T-cell (primary cell): ENCODE data around the gene COPE. TPM values are rescaled to one million over a fixed set of nuclear protein-coding genes. Genes with fewer than 3 reads are reported as not detected.

Source experiments
- ATAC-seq, 4 experiments: fragments of 200-7000 bp in 3 of 4; fragments of 150-1000 bp in 1 of 4; cut with Tn5 transposase; replicated peaks in 1 of 4; 1 replicate in 3 of 4; 2 replicates in 1 of 4; pipeline ENCODE4 v1.10.0; 2021; ENCODE audit warnings: moderate library complexity in 3 of 4, mild to moderate bottlenecking in 2 of 4, moderate number of reproducible peaks in 1 of 4
- CTCF ChIA-PET, 2 donors: fragments of 300-600 bp; sonication (Branson Sonifier 250); formaldehyde crosslinking; loops; one replicate each; lab custom pipeline; 2022; ENCODE audit warnings: antibody characterized with exemption in 2 of 2; lab: Charles Lee
- POLR2A ChIA-PET, 2 donors: fragments of 300-600 bp; sonication (Branson Sonifier 250); formaldehyde crosslinking; loops; one replicate each; lab custom pipeline; 2022; ENCODE audit warnings: antibody characterized with exemption in 2 of 2; lab: Charles Lee
- DNase-seq, 35 experiments: peaks; one replicate each; pipeline versions ENCODE4 v3.0.0 to v3.0.0-alpha.2; 2013 to 2023
- H3K27ac ChIP-seq: one replicate; pipeline ENCODE4 v1.5.1; 2013; ENCODE audit warnings: low read length
- H3K27me3 ChIP-seq, 2 experiments: replicated peaks in 1 of 2; 1 replicate in 1 of 2; 2 replicates in 1 of 2; pipeline versions ENCODE4 v1.6.1 to v1.7.0; 2013; ENCODE audit warnings: low read length in 1 of 2, mixed read lengths in 1 of 2; ENCODE audit not compliant: control insufficient read depth in 2 of 2, insufficient read depth in 2 of 2; ENCODE audit errors: extremely low read depth in 1 of 2
- H3K36me3 ChIP-seq, 2 donors: 1 replicate in 1 of 2; 2 replicates in 1 of 2; pipeline versions ENCODE4 v1.6.1 to v1.7.0; 2013; ENCODE audit warnings: low read length in 1 of 2; ENCODE audit not compliant: control insufficient read depth in 2 of 2, insufficient read depth in 1 of 2; ENCODE audit errors: extremely low read depth in 1 of 2
- H3K4me1 ChIP-seq, 2 experiments: 1 replicate in 1 of 2; 2 replicates in 1 of 2; pipeline versions ENCODE4 v1.6.1 to v1.7.0; 2013; ENCODE audit warnings: low read length in 2 of 2, mixed read lengths in 1 of 2; ENCODE audit not compliant: insufficient read depth in 2 of 2, control insufficient read depth in 1 of 2; ENCODE audit errors: extremely low read depth in 1 of 2
- H3K4me3 ChIP-seq, 2 donors: 1 replicate in 1 of 2; 2 replicates in 1 of 2; pipeline versions ENCODE4 v1.5.1 to v1.7.0; 2013; ENCODE audit warnings: mild to moderate bottlenecking in 2 of 2, low read length in 1 of 2, moderate library complexity in 1 of 2; ENCODE audit not compliant: control insufficient read depth in 1 of 2; ENCODE audit errors: extremely low read depth in 1 of 2
- H3K9me3 ChIP-seq: 2 replicates; pipeline ENCODE4 v1.7.0; 2013
- H3K27ac Mint-ChIP-seq, 2 donors: one replicate each; pipeline ENCODE4 v1.8.0; 2020 to 2021; ENCODE audit warnings: mild to moderate bottlenecking in 2 of 2, mixed read lengths in 2 of 2
- H3K27me3 Mint-ChIP-seq, 2 donors: one replicate each; pipeline ENCODE4 v1.8.0; 2021 to 2022; ENCODE audit warnings: mixed read lengths in 2 of 2
- H3K36me3 Mint-ChIP-seq: one replicate; pipeline ENCODE4 v1.8.0; 2021; ENCODE audit warnings: mixed read lengths
- H3K4me1 Mint-ChIP-seq, 3 donors: one replicate each; pipeline ENCODE4 v1.8.0; 2020 to 2022; ENCODE audit warnings: mixed read lengths in 3 of 3, mild to moderate bottlenecking in 1 of 3
- H3K4me3 Mint-ChIP-seq, 3 donors: one replicate each; pipeline ENCODE4 v1.8.0; 2020 to 2022; ENCODE audit warnings: mild to moderate bottlenecking in 3 of 3, mixed read lengths in 3 of 3, moderate library complexity in 3 of 3
- H3K9me3 Mint-ChIP-seq, 3 donors: one replicate each; pipeline ENCODE4 v1.8.0; 2020 to 2022; ENCODE audit warnings: mixed read lengths in 3 of 3
- WGBS: methylation state at CpG from one replicate; pipeline ENCODE4 v1.1.5; 2013; ENCODE audit warnings: missing lambda C conversion rate; ENCODE audit not compliant: insufficient coverage; 5-methylcytosine and 5-hydroxymethylcytosine counted together
- total RNA-seq, 35 experiments: library from RNA in 6 of 35; stranded (reverse) in 6 of 35; fragments of 120-200 nt in 1 of 35; gene quantifications; one replicate each; pipeline versions ENCODE4 v1.2.1 to v1.2.4 and lab custom pipeline; 2013 to 2026

COPE gene
- total RNA-seq, 5 donors from 2014 or later (not counting 1 experiment from before 2014, with no cell fraction given): 148 to 222 (median 189) TPM

GRCh38 chr19:18915639-18916038, 3.5 kb downstream of the COPE start:
- peaks cover 16 to 38% of the 10 kb centered on the region in 2 donors for H3K36me3 ChIP-seq
- ATAC-seq (no peak), DNase-seq (peak in 8 of 35 experiments; percentile 16 to 46 (median 22))
- ChIA-PET CTCF (interaction anchor here in 1 of 2 donors (0.6 kb wide), 1 partner anchor 317 kb away, joined by 3 read pairs; no protein-coding TSS in a partner anchor), POLR2A (no interaction called here)
- H3K4me3 ChIP-seq: no peak overlapping the region
- no peaks in the 10 kb centered on the region for H3K27me3 ChIP-seq
- peak overlapping the region in 1 of 3 donors; percentile 16 for H3K4me3 Mint-ChIP-seq
- no peaks in the 10 kb centered on the region for H3K27me3 Mint-ChIP-seq
- H3K27ac Mint-ChIP-seq: no peak overlapping the region
- no peak overlapping the region for H3K27ac ChIP-seq
- no peaks in the 10 kb centered on the region for H3K9me3 ChIP-seq
- H3K4me1 ChIP-seq: peaks cover 13 to 62% of the 10 kb centered on the region in 2 experiments
- no peaks in the 10 kb centered on the region for H3K9me3 Mint-ChIP-seq
- 78% methylated on average over 5 of the region's 5 CpGs for WGBS
- H3K36me3 Mint-ChIP-seq: peaks cover 10% of the 10 kb centered on the region
- H3K4me1 Mint-ChIP-seq: peaks cover 51 to 57% (median 53%) of the 10 kb centered on the region in 3 donors

- peaks cover 34 to 42% (median 39%) of the 10 kb centered on the region in 3 donors for H3K4me1 Mint-ChIP-seq
Observed at GRCh38 chr19:18913466-18913865, 5.7 kb downstream of the COPE start.

GRCh38 chr19:18912933-18913332, 6.3 kb downstream of the COPE start:
- no peak overlapping the region for H3K4me3 Mint-ChIP-seq
- ATAC-seq (peak in 1 of 4 experiments; percentile 15), DNase-seq (no peak)
- 96% methylated on average over 14 of the region's 14 CpGs for WGBS
- H3K36me3 ChIP-seq: peaks cover 16 to 55% of the 10 kb centered on the region in 2 donors
- H3K4me3 ChIP-seq: no peak overlapping the region
- no peaks in the 10 kb centered on the region for H3K27me3 ChIP-seq
- no peaks in the 10 kb centered on the region for H3K9me3 ChIP-seq
- no peaks in the 10 kb centered on the region for H3K27me3 Mint-ChIP-seq
- CTCF ChIA-PET: interaction anchor here in 1 of 2 donors (0.6 kb wide), 1 partner anchor 82 kb away, joined by 3 read pairs; no protein-coding TSS in a partner anchor
- H3K4me1 Mint-ChIP-seq: peaks cover 30 to 37% (median 35%) of the 10 kb centered on the region in 3 donors
- H3K27ac Mint-ChIP-seq: no peak overlapping the region
- no peaks in the 10 kb centered on the region for H3K9me3 Mint-ChIP-seq
- H3K4me1 ChIP-seq: peaks cover 0 to 43% of the 10 kb centered on the region in 2 experiments
- POLR2A ChIA-PET: interaction anchor here in 1 of 2 donors (0.7 kb wide), 1 partner anchor 1161 kb away, joined by 4 read pairs; the partner anchor contains the start of gene FCHO1
- no peak overlapping the region for H3K27ac ChIP-seq
- H3K36me3 Mint-ChIP-seq: peaks cover 14% of the 10 kb centered on the region

More at GRCh38 chr19:18913466-18913865, 5.7 kb downstream of the COPE start:
- ChIA-PET CTCF (interaction anchor here in 1 of 2 donors (0.6 kb wide), 1 partner anchor 82 kb away, joined by 3 read pairs; no protein-coding TSS in a partner anchor), POLR2A (no interaction called here)
- Histone ChIP-seq H3K36me3 (peaks cover 16 to 53% of the 10 kb centered on the region in 2 donors), H3K4me1 (peaks cover 3 to 49% of the 10 kb centered on the region in 2 experiments), H3K4me3 (no peak overlapping the region), H3K9me3 (no peaks in the 10 kb centered on the region), H3K27me3 (no peaks in the 10 kb centered on the region), H3K27ac (no peak overlapping the region)
- no peak for ATAC-seq
- no peak for DNase-seq
- Mint-ChIP-seq H3K27me3 (no peaks in the 10 kb centered on the region), H3K36me3 (peaks cover 14% of the 10 kb centered on the region), H3K9me3 (no peaks in the 10 kb centered on the region), H3K27ac (no peak overlapping the region), H3K4me3 (no peak overlapping the region)
- 84% methylated on average over 2 of the region's 5 CpGs for WGBS

- H3K36me3 ChIP-seq: peaks cover 18 to 74% of the 10 kb centered on the region in 2 donors
- Mint-ChIP-seq H3K4me3 (no peak overlapping the region), H3K27me3 (no peaks in the 10 kb centered on the region), H3K36me3 (peaks cover 17% of the 10 kb centered on the region), H3K4me1 (peaks cover 16 to 21% (median 19%) of the 10 kb centered on the region in 3 donors), H3K27ac (no peak overlapping the region), H3K9me3 (no peaks in the 10 kb centered on the region)
- POLR2A ChIA-PET: no interaction called here
- H3K9me3 ChIP-seq: no peaks in the 10 kb centered on the region
- H3K27me3 ChIP-seq: no peaks in the 10 kb centered on the region
- H3K4me1 ChIP-seq: peaks cover 0 to 30% of the 10 kb centered on the region in 2 experiments
- no peak for ATAC-seq
- over 99% methylated on average over 13 of the region's 19 CpGs for WGBS
- no peak for DNase-seq
- H3K27ac ChIP-seq: no peak overlapping the region
- no peak overlapping the region for H3K4me3 ChIP-seq
- CTCF ChIA-PET: no interaction called here
Observed at GRCh38 chr19:18910801-18911436, 8.3 kb downstream of the COPE start.

GRCh38 chr19:18910010-18910409, 9.2 kb downstream of the COPE start:
- Mint-ChIP-seq H3K4me1 (peaks cover 7 to 15% (median 11%) of the 10 kb centered on the region in 3 donors), H3K27me3 (no peaks in the 10 kb centered on the region), H3K4me3 (no peak overlapping the region), H3K27ac (no peak overlapping the region), H3K36me3 (peaks cover 22% of the 10 kb centered on the region), H3K9me3 (no peaks in the 10 kb centered on the region)
- H3K4me1 ChIP-seq: peaks cover 0 to 21% of the 10 kb centered on the region in 2 experiments
- POLR2A ChIA-PET: no interaction called here
- CTCF ChIA-PET: no interaction called here
- no peak overlapping the region for H3K4me3 ChIP-seq
- H3K36me3 ChIP-seq: peaks cover 15 to 73% of the 10 kb centered on the region in 2 donors
- ATAC-seq (no peak), DNase-seq (no peak)
- H3K9me3 ChIP-seq: no peaks in the 10 kb centered on the region
- no peak overlapping the region for H3K27ac ChIP-seq
- 91% methylated on average over 9 of the region's 10 CpGs for WGBS
- H3K27me3 ChIP-seq: peaks cover 0 to 3% of the 10 kb centered on the region in 2 experiments

GRCh38 chr19:18908917-18909619, 10.1 kb downstream of the COPE start:
- Histone ChIP-seq H3K4me1 (peaks cover 0 to 17% of the 10 kb centered on the region in 2 experiments), H3K4me3 (no peak overlapping the region), H3K27me3 (peaks cover 0 to 6% of the 10 kb centered on the region in 2 experiments), H3K9me3 (no peaks in the 10 kb centered on the region), H3K36me3 (peaks cover 19 to 76% of the 10 kb centered on the region in 2 donors), H3K27ac (no peak overlapping the region)
- DNase-seq (no peak), ATAC-seq (no peak)
- Mint-ChIP-seq H3K9me3 (no peaks in the 10 kb centered on the region), H3K4me1 (peaks cover 6 to 12% (median 9%) of the 10 kb centered on the region in 3 donors), H3K27me3 (no peaks in the 10 kb centered on the region), H3K4me3 (no peak overlapping the region), H3K27ac (no peak overlapping the region), H3K36me3 (peaks cover 24% of the 10 kb centered on the region)
- ChIA-PET CTCF (no interaction called here), POLR2A (interaction anchor here in 1 of 2 donors (1.3 kb wide), 1 partner anchor 10 kb away, joined by 3 read pairs; the partner anchor contains the start of genes COPE and DDX49)
- WGBS: 94% methylated on average over 14 of the region's 17 CpGs
